Epidermal melanocyte (primary cell): ENCODE measurements around the gene ZRANB1.
A peak's percentile ranks its signal among the peaks of the same experiment; 100 is the strongest.

Source experiments
- DNase-seq: peaks from one replicate; pipeline ENCODE4 v3.0.0; 2011; ENCODE audit warnings: low spot score; ENCODE audit not compliant: insufficient read length

Gene ZRANB1

DNA sequence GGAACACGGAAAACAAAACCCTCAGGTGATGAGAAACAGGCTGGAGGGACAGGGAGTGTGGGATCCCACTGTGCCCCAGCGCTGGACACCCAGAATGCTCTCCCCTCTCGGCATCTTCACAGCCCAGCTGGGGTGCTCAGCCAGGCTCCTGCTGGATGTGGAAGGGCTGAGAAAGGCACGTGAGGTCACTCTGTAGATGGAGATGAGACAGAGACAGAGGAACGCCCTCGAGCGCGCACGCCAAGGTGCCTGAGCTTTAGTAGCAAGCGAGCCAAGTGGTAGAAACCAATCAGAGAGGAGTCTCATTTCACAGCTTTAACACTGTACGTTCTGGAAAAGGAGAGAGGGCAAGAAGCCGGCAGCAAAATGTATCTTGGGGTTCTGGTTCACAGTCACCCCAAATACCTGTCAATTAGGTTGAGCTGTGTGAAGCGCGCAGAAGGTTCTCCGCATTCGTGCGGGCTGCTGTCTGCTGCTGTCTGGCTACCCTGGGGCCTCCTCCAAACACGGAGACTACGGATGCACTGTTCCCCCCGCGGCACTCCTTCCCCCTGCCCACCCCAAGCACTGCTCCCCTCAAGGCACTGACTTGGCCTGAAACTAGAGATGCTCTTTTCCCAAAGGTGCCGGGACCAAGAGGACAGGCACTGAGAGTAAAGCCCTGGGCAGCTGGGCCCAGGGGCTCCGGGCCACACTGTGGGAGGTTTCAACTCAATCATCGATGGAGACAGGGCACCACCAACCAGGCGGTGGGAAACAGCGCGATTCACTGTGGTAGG lies 91.4 kb downstream of the ZRANB1 start:
- DNase-seq: no peak

DNA sequence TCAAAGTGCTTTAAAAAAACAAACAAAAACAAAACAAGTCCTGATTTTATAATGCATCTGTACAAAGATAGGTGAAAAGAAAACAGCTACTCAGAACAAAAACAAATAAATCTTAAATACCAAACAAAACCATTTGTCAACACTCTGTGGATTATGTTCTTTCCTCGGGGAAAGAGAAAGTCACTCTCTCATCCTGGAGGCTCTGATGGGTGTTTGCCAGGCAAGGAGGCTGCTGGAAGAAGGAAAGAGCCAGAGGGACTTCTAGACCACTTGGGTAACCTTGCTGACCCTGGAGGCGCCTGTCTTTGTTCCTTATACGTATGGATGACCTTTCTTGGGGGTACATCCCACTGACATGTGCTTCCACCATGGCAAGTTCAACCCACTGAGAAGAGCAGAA lies 92.8 kb downstream of the ZRANB1 start:
- no peak for DNase-seq

DNA sequence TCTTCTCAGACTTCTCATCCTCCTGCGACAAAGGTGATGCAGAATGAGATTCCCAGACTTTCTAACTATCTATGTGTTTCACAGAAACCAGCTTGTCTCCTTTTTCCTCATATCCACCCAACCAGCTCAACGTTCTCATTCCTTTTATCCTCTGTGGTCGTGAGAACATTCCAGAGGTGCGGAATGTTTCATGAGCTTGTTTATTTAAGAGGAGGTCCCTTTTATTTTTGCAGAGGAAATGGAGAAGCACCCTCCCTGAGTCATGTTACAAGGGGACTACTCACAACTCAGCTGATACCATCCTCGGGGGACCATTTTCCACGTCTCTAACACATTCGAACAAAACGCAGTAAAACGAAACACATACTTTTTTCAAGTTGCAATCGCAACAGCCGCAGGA lies 93.2 kb downstream of the ZRANB1 start:
- DNase-seq: peak; percentile 66

DNA sequence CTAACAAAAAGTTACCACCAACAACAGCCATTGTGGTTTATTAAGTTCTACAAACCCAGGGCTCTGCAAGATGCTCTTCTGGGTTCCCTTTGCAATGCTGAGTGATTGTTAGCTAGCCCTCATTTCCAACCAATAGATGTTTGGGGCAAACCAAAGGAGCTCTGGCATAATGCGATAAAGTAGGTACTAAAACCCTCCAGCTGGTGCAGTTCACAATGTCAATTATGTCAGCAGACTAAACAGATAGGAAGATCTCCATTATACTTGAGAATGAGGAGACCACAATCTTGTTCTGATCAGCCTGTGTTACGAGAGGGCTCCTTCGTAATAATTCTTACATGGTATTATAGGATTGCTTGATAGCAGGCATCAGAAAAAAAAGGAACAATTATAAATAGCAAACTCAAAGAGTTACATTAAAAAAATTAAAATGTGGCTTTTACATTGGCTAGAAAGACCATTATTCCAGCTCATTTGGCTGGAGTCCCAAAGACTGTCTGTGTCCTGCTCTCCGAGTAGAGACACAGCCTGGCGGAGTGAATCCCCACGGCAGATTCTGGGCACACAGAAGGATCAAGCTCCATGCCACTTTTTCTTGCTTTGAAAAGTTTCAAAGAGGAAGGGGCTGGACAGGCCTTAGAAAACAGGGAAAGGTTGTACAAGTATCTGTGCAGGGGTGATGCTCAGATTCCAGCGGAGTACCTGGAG lies 93.8 kb downstream of the ZRANB1 start:
- DNase-seq: no peak

DNA sequence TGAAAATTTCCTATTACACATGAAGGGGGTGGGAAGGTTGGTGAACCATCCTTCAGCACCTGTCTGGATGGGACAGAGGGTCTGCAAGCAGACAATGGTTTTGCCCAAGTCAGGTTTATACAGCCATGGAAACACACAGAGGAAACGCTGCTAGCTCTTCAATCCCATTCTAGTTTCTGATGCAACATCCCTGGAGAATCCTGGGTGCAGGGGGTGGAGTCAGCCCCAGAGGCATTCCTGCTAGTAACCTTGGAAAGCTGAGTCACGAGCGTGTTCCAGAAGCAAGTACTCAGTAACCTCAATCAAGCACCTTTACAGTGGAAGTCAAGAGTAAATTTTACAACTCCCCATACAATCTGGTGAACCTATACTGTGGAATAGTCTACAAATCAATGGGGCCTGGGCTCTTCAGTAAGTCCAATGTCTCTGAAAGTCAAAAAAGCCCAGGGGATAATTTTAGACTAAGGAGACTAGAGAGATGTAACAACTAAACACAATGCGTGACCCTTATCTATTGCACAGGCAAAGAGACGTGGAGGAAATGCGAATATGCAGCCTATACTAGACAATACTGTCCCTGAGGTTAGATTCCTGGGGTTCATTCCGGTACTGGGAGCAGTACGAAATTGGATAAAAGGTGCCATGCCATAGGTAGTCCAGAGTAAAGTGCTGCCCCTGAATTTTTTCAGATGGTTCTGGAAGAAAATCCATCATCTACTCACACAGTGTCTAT lies 95.4 kb downstream of the ZRANB1 start:
- DNase-seq: no peak
